ENCODE data around the gene IVNS1ABP.
A peak's percentile ranks its signal among the peaks of the same experiment; 100 is the strongest.

IVNS1ABP gene

DNA sequence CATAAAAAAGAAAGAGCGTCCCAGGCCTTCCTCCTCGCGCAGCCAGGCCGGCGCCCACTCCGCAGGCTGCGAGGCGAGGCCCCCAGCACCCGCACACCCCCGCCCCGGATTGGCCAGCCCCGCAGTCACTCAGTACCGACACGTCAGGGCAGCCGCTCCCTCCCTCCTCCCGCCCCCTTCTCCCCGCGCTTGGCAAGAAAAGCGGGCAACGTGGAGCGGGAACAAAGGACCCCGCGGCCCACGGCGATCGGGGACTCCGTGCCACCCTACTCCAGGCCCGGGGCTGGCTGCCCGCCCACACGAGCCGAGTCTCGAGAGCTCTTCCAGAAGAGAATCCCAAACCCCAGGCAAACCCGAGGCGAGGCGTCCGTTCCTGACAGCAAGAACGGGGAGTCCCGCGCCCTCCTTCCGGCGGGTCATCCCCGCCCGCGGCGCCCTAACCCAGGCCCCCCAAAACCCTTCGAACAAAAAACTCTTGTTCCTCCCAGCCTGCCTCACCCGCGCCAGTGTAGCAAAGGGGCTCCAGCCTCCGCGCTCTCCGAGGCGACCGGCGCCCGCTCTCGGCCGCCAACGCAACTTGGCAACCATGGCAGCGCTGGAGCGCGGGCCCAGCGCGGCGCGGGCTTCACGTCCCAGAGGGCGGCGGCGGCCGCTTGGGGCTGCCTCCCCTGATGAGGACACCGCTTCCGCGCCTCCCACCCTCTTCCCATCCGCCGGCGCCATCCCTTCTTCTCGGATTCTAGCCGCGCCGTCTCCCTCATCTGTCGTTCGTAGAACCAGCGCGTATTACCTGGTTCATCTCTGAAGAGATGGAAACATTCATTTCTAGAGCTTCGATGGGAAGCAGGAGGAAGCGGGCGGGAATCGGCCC, 645 bp downstream of the IVNS1ABP start:
- H3K27ac ChIP-seq: peak overlapping the region; percentile 92
- TF ChIP-seq, protein P1, sequence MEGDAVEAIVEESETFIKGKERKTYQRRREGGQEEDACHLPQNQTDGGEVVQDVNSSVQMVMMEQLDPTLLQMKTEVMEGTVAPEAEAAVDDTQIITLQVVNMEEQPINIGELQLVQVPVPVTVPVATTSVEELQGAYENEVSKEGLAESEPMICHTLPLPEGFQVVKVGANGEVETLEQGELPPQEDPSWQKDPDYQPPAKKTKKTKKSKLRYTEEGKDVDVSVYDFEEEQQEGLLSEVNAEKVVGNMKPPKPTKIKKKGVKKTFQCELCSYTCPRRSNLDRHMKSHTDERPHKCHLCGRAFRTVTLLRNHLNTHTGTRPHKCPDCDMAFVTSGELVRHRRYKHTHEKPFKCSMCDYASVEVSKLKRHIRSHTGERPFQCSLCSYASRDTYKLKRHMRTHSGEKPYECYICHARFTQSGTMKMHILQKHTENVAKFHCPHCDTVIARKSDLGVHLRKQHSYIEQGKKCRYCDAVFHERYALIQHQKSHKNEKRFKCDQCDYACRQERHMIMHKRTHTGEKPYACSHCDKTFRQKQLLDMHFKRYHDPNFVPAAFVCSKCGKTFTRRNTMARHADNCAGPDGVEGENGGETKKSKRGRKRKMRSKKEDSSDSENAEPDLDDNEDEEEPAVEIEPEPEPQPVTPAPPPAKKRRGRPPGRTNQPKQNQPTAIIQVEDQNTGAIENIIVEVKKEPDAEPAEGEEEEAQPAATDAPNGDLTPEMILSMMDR (conservative IDR thresholded peaks at IDR 0.05): no peak

- H3K27ac ChIP-seq: peak overlapping the region; percentile 92
- TF ChIP-seq, protein P1 (conservative IDR thresholded peaks at IDR 0.05): no peak
Observed at GRCh38 chr1:185315445-185316071, 1.5 kb downstream of the IVNS1ABP start.

DNA sequence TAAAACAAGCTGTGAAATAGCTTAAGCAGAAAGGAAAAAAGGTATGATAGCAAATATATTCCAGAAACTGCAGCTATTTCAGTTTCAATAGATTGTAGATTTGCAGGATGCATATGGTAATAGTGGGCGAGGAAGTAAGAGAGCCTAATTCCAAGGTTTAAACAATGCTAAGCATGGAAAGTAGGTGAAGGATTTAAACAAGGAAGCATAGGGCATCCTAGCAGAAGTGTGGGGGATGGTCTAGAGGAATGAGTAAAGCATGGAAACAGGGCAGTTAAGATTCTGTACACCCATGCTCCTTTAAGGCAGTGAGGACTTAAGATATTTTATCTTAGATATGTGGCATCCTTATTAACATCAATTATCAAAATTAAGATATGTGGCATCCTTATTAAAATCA, 2.6 kb downstream of the IVNS1ABP start:
- TF ChIP-seq, protein P1 (conservative IDR thresholded peaks at IDR 0.05): no peak
- H3K27ac ChIP-seq: no peak overlapping the region

- TF ChIP-seq, protein P1 (conservative IDR thresholded peaks at IDR 0.05): no peak
- no peak overlapping the region for H3K27ac ChIP-seq
Observed at GRCh38 chr1:185312361-185313138, 4.5 kb downstream of the IVNS1ABP start.

DNA sequence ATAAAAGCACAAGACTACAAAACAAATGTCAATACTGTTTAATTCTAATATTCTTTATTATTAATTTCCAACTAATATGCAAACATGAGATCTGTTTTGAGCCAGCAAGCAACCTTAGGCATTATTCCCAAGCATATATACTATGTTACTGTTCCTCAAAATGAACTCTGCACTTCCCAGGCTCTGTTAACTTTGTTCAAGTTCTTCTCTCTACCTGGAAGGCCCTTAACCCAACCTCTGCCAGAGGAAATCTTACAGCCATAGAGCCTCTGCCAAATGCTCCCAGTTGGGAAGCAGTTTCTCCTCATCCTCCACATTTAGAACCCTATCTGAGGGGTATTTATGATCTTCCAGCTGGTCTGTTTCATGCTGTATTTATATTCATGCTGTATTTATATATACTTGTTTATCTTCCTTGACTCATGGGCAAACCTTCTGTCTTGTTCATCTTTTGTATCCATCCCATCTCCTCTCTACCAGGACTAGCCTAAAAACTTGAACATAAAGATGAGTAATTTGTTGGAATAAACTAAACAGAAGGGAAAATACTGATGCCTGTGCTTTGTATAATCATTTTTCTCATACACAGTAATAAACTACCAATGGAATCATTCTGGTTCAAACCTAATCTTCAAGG, 5.3 kb downstream of the IVNS1ABP start:
- TF ChIP-seq, protein P1 (conservative IDR thresholded peaks at IDR 0.05): no peak
- no peak overlapping the region for H3K27ac ChIP-seq

DNA sequence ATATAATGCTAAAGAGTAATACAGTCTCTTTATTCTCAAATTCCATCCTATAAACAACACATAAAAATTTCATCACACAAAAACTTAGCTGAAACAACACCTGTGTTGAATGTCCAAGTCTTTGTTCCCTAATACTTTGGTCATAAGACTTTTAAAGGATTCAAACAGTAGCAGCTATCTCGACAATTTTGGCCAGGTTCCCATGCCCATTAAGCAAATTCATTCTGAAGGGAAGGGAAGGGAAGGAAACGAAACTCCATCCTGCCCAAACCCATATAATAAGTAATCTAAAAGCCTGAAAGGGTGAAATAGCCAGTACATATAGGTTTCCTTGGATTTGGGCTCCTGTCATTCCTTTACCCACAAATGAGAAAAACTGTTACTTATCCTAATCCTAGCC, 7.5 kb downstream of the IVNS1ABP start:
- H3K27ac ChIP-seq: peak overlapping the region; percentile 18; the same call in 1 of the 2 replicates

More for the DNA sequence above, 7.5 kb downstream of the IVNS1ABP start:
- TF ChIP-seq, protein P1 (conservative IDR thresholded peaks at IDR 0.05): no peak

All from VCaP (cell line).